Heart left ventricle (tissue), 16 donors: ENCODE data around the gene ELOVL2. TPM values are rescaled to one million over a fixed set of nuclear protein-coding genes. Genes with fewer than 3 reads are reported as not detected.

Experiments
- ATAC-seq, 4 donors: fragments of 200-7000 bp; cut with Tn5 transposase; one replicate each; pipeline ENCODE4 v1.9.1; 2020 to 2022; ENCODE audit warnings: moderate library complexity in 4 of 4, mild to moderate bottlenecking in 3 of 4, moderate number of reproducible peaks in 1 of 4
- DNase-seq, 5 donors: peaks; one replicate each; pipeline ENCODE4 v3.0.0-alpha.2; 2020
- H3K27ac ChIP-seq, 12 donors: fragments of 200-600 bp; sonication (generic) in 4 of 12; one replicate each; pipeline versions ENCODE4 v1.5.0 to v1.8.0; 2016 to 2022; ENCODE audit warnings: mild to moderate bottlenecking in 2 of 12
- H3K27me3 ChIP-seq, 9 donors: fragments of 200-600 bp; sonication (generic) in 2 of 9; one replicate each; pipeline versions ENCODE4 v1.5.1 to v1.8.0; 2016 to 2022; ENCODE audit warnings: mild to moderate bottlenecking in 3 of 9
- H3K36me3 ChIP-seq, 9 donors: fragments of 200-600 bp; sonication (generic) in 2 of 9; one replicate each; pipeline versions ENCODE4 v1.5.0 to v1.8.0; 2018 to 2022; ENCODE audit warnings: mild to moderate bottlenecking in 2 of 9
- H3K4me1 ChIP-seq, 12 donors: fragments of 200-600 bp; sonication (generic) in 4 of 12; one replicate each; pipeline versions ENCODE4 v1.5.0 to v1.8.0; 2016 to 2022; ENCODE audit warnings: mild to moderate bottlenecking in 3 of 12
- H3K4me3 ChIP-seq, 12 donors: fragments of 200-600 bp; sonication (generic) in 4 of 12; one replicate each; pipeline versions ENCODE4 v1.5.0 to v1.8.0; 2017 to 2022; ENCODE audit warnings: mild to moderate bottlenecking in 9 of 12, moderate library complexity in 4 of 12
- H3K9me3 ChIP-seq, 12 donors: fragments of 200-600 bp; sonication (generic) in 4 of 12; one replicate each; pipeline versions ENCODE4 v1.5.0 to v1.8.0; 2016 to 2022; ENCODE audit warnings: mild to moderate bottlenecking in 1 of 12
- CTCF ChIP-seq, 12 donors: fragments of 200-600 bp; sonication (generic) in 4 of 12; IDR thresholded peaks; one replicate each; pipeline versions ENCODE4 v1.5.0 to v1.8.0; 2018 to 2022; ENCODE audit warnings: antibody characterized with exemption in 12 of 12, mild to moderate bottlenecking in 5 of 12
- POLR2A ChIP-seq, 2 donors: fragments of 450-650 bp; IDR thresholded peaks; one replicate each; pipeline ENCODE4 v1.6.1; 2017; ENCODE audit warnings: antibody characterized with exemption in 2 of 2, mild to moderate bottlenecking in 2 of 2, moderate library complexity in 2 of 2
- WGBS, 4 donors: extraction: QIAGEN DNeasy Blood & Tissue Kit in 2 of 4; methylation state at CpG; one replicate each; pipeline versions ENCODE4 v1.1.5 to v1.1.7; 2013 to 2018; 5-methylcytosine and 5-hydroxymethylcytosine counted together
- intact Hi-C, 10 donors: fragments of 100-400 bp; cut with DNase I; formaldehyde crosslinking; loops; one replicate each; pipeline versions ENCODE4 v1.11.1 to v1.14.2; 2022
- polyA plus RNA-seq, 2 donors: library from polyadenylated mRNA; stranded (reverse); fragments of 200-250 nt; gene quantifications; one replicate each; pipeline ENCODE4 v1.2.3, GENCODE V29; 2013
- total RNA-seq, 9 donors: library from RNA; depleted of rRNA in 2 of 9; stranded (reverse); fragments of >200 nt in 2 of 9; fragmentation: NEBNext Ultra II Directional in 3 of 9; extraction: Animal tissue kit (Norgen Biotek cat#: 25700) in 3 of 9; gene quantifications; one replicate each; pipeline versions ENCODE4 v1.1.0 to v1.2.4, GENCODE V29; 2016 to 2023
- donor health status: ischemic (EF 13 %, LVEDD 7.1; RV severe dilation, severe dysfunction).
- donor health status: healthy with polysubstance abuse.
- donor health status: DM: no; HTN: yes; CAD: no.
- donor health status: DM: no; HTN: no; CAD: no.
- donor health status: ischemic (EF 25% LVEDD 6.9; RV normal size, moderate dysfunction).
- donor health status: ischemic (EF 25% LVEDD 5.7; RV mildly dilated, moderate dysfunction).
- donor health status: healthy.
- donor health status: DM: yes; HTN: yes; CAD: no.
- donor health status: ischemic (EF 35%, LVEDD 5.7; RV mildly dilated, moderate dysfunction).
- donor health status: nonischemic (EF 11% LVEDD 7.7; RV severe dilation, severe dysfunction).
- donor health status: DM: yes; HTN: yes; CAD: no.
- donor health status: PGD.
- donor health status: ischemic (EF 29% LVEDD 5.4; RV normal size, mild dysfunction).
- donor health status: nonischemic (EF 23%, LVEDD 6.1; RV moderate dilation, normal function).

ELOVL2 gene
- total and polyA plus RNA-seq, 11 donors: 1.1 to 6.1 (median 1.6) TPM

GRCh38 chr6:10977231-10977968 is 66.7 kb downstream of the ELOVL2 start:
- Histone ChIP-seq H3K9me3 (no peaks in the 10 kb centered on the region), H3K4me1 (no peaks in the 10 kb centered on the region), H3K4me3 (no peak overlapping the region), H3K27me3 (no peaks in the 10 kb centered on the region), H3K27ac (no peak overlapping the region), H3K36me3 (no peaks in the 10 kb centered on the region)
- DNase-seq (no peak), ATAC-seq (no peak)
- no peak for TF ChIP-seq CTCF (IDR thresholded peaks at IDR 0.05)
- no peak for TF ChIP-seq POLR2A (IDR thresholded peaks at IDR 0.05)
- 85 to 93% (median 90%) methylated on average over 5 of the region's 5 CpGs for WGBS, 4 donors
- intact Hi-C loops: no loop called here

- Histone ChIP-seq H3K4me3 (no peak overlapping the region), H3K36me3 (no peaks in the 10 kb centered on the region), H3K9me3 (no peaks in the 10 kb centered on the region), H3K4me1 (no peaks in the 10 kb centered on the region), H3K27ac (no peak overlapping the region), H3K27me3 (no peaks in the 10 kb centered on the region)
- WGBS, 4 donors: 47 to 77% (median 63%) methylated on average over 6 of the region's 6 CpGs
- intact Hi-C loops: no loop called here
- TF ChIP-seq POLR2A (IDR thresholded peaks at IDR 0.05) (no peak), CTCF (IDR thresholded peaks at IDR 0.05) (no peak)
- ATAC-seq (no peak), DNase-seq (no peak)
Measured at GRCh38 chr6:10976571-10976970, 67.5 kb downstream of the ELOVL2 start.

GRCh38 chr6:10972196-10972595 is 71.9 kb downstream of the ELOVL2 start:
- Histone ChIP-seq H3K27ac (no peak overlapping the region), H3K4me3 (no peak overlapping the region), H3K27me3 (no peaks in the 10 kb centered on the region), H3K36me3 (no peaks in the 10 kb centered on the region), H3K9me3 (peaks cover 0 to 5% (median 0%) of the 10 kb centered on the region in 12 donors), H3K4me1 (no peaks in the 10 kb centered on the region)
- 71 to 85% (median 80%) methylated on average over 3 of the region's 3 CpGs for WGBS, 4 donors
- TF ChIP-seq CTCF (IDR thresholded peaks at IDR 0.05): no peak
- no peak for TF ChIP-seq POLR2A (IDR thresholded peaks at IDR 0.05)
- DNase-seq (no peak), ATAC-seq (no peak)
- intact Hi-C loops: no loop called here

- TF ChIP-seq POLR2A (IDR thresholded peaks at IDR 0.05) (no peak), CTCF (IDR thresholded peaks at IDR 0.05) (no peak)
- DNase-seq: no peak
- Histone ChIP-seq H3K36me3 (peaks cover 0 to 4% (median 0%) of the 10 kb centered on the region in 9 donors), H3K4me3 (no peak overlapping the region), H3K27ac (no peak overlapping the region), H3K27me3 (no peaks in the 10 kb centered on the region), H3K9me3 (peaks cover 0 to 20% (median 6%) of the 10 kb centered on the region in 12 donors), H3K4me1 (no peaks in the 10 kb centered on the region)
- intact Hi-C loops: no loop called here
- ATAC-seq: no peak
- WGBS, 4 donors: 87 to 94% (median 87%) methylated on average over 3 of the region's 3 CpGs
Measured at GRCh38 chr6:10970731-10971130, 73.4 kb downstream of the ELOVL2 start.
